HEK293 (cell line): Measurements from ENCODE around the gene RACK1.

Experiments used
- CTCF ChIA-PET: fragments of 350-600 bp; formaldehyde crosslinking; extraction: SDS; loops from one replicate; lab custom pipeline; 2021; ENCODE audit warnings: antibody characterized with exemption; lab: Yijun Ruan, JAX
- POLR2A ChIA-PET: fragments of 300-600 bp; formaldehyde crosslinking; extraction: SDS; loops from one replicate; lab custom pipeline; 2020; ENCODE audit warnings: antibody characterized with exemption, inconsistent platforms; lab: Yijun Ruan, JAX
- H3K27ac ChIP-seq: fragments of 200-500 bp; sonication (Bioruptor generic); 2 replicates; pipeline ENCODE4 v1.5.1; 2014; ENCODE audit warnings: low read depth, low read length, control low read depth, inconsistent platforms; ENCODE audit errors: extremely low read depth
- H3K36me3 ChIP-seq, 2 experiments: fragments of 200-500 bp in 1 of 2; sonication (Bioruptor generic) in 1 of 2; 1 replicate in 1 of 2; 2 replicates in 1 of 2; pipeline ENCODE4 v1.5.1; 2014 to 2017; ENCODE audit warnings: inconsistent platforms in 2 of 2, low read length in 2 of 2; ENCODE audit not compliant: control insufficient read depth in 2 of 2, insufficient read depth in 1 of 2
- H3K4me1 ChIP-seq: fragments of 200-500 bp; sonication (Bioruptor generic); 2 replicates; pipeline ENCODE4 v1.5.1; 2014; ENCODE audit warnings: mild to moderate bottlenecking, low read length, inconsistent platforms; ENCODE audit not compliant: control insufficient read depth, insufficient read depth
- H3K4me3 ChIP-seq: 2 replicates; pipeline ENCODE4 v1.5.1; 2011; ENCODE audit warnings: low read depth, mild to moderate bottlenecking, control low read depth, low read length, moderate library complexity
- H3K9me3 ChIP-seq: fragments of 200-500 bp; sonication (Bioruptor generic); 2 replicates; pipeline ENCODE4 v1.5.1; 2014; ENCODE audit warnings: low read depth, low read length, inconsistent platforms; ENCODE audit not compliant: control insufficient read depth, insufficient read depth
- HOXA7 ChIP-seq: sonication (generic); formaldehyde crosslinking; IDR thresholded peaks from 2 replicates; pipeline ENCODE4 v1.8.1; 2022; ENCODE audit warnings: missing genetic modification reagents, borderline replicate concordance
- HOXC10 ChIP-seq: sonication (generic); formaldehyde crosslinking; IDR thresholded peaks from 2 replicates; pipeline ENCODE4 v1.8.1; 2023; ENCODE audit warnings: mild to moderate bottlenecking, missing genetic modification reagents
- HOXD13 ChIP-seq: sonication (generic); formaldehyde crosslinking; IDR thresholded peaks from 2 replicates; pipeline ENCODE4 v1.8.0; 2022; ENCODE audit warnings: missing genetic modification reagents, borderline replicate concordance
- PRDM10 ChIP-seq: fragments of 450-650 bp; formaldehyde crosslinking; IDR thresholded peaks from 2 replicates; pipeline ENCODE4 v1.5.1; 2016; ENCODE audit warnings: missing biosample characterization, missing genetic modification characterization
- REST ChIP-seq: fragments of 450-650 bp; formaldehyde crosslinking; IDR thresholded peaks from 2 replicates; pipeline ENCODE4 v1.5.1; 2016; ENCODE audit warnings: missing biosample characterization, missing genetic modification characterization
- ZNF248 ChIP-seq: fragments of 450-650 bp; formaldehyde crosslinking; IDR thresholded peaks from 2 replicates; pipeline ENCODE4 v1.5.1; 2017; ENCODE audit warnings: missing biosample characterization, missing genetic modification characterization
- ZNF433 ChIP-seq: fragments of 450-650 bp; formaldehyde crosslinking; IDR thresholded peaks from 2 replicates; pipeline ENCODE4 v1.5.1; 2016; ENCODE audit warnings: missing biosample characterization, missing genetic modification characterization, low read depth
- ZNF704 ChIP-seq: fragments of 450-650 bp; formaldehyde crosslinking; IDR thresholded peaks from 2 replicates; pipeline ENCODE4 v1.5.1; 2016; ENCODE audit warnings: missing biosample characterization, missing genetic modification characterization
- ZSCAN18 ChIP-seq: fragments of 450-650 bp; formaldehyde crosslinking; IDR thresholded peaks from 2 replicates; pipeline ENCODE4 v1.5.1; 2016; ENCODE audit warnings: missing biosample characterization, missing genetic modification characterization
- TF ChIP-seq, protein P1 (sequence below): fragments of 450-650 bp; formaldehyde crosslinking; IDR thresholded peaks from 2 replicates; pipeline ENCODE4 v1.5.1; 2016; ENCODE audit warnings: missing biosample characterization, missing genetic modification characterization, borderline replicate concordance
- TF ChIP-seq, protein P2 (sequence below): fragments of 450-650 bp; formaldehyde crosslinking; IDR thresholded peaks from 2 replicates; pipeline ENCODE4 v1.5.1; 2016; ENCODE audit warnings: missing biosample characterization, missing genetic modification characterization
- TF ChIP-seq, protein P3 (sequence below): fragments of 450-650 bp; formaldehyde crosslinking; IDR thresholded peaks from 2 replicates; pipeline ENCODE4 v1.5.1; 2016; ENCODE audit warnings: missing biosample characterization, missing genetic modification characterization

The RACK1 gene

GRCh38 chr5:181231432-181231831 lies 12.3 kb downstream of the RACK1 start (continued):
- TF ChIP-seq PRDM10 (peak; percentile 70), ZNF248 (no peak), HOXA7 (CRISPR knock-in tag) (no peak), HOXC10 (CRISPR knock-in tag) (no peak), HOXD13 (CRISPR knock-in tag) (no peak), ZNF704 (tag by site-specific recombination) (no peak), ZNF433 (tag by site-specific recombination) (no peak)
- TF ChIP-seq, protein P1, sequence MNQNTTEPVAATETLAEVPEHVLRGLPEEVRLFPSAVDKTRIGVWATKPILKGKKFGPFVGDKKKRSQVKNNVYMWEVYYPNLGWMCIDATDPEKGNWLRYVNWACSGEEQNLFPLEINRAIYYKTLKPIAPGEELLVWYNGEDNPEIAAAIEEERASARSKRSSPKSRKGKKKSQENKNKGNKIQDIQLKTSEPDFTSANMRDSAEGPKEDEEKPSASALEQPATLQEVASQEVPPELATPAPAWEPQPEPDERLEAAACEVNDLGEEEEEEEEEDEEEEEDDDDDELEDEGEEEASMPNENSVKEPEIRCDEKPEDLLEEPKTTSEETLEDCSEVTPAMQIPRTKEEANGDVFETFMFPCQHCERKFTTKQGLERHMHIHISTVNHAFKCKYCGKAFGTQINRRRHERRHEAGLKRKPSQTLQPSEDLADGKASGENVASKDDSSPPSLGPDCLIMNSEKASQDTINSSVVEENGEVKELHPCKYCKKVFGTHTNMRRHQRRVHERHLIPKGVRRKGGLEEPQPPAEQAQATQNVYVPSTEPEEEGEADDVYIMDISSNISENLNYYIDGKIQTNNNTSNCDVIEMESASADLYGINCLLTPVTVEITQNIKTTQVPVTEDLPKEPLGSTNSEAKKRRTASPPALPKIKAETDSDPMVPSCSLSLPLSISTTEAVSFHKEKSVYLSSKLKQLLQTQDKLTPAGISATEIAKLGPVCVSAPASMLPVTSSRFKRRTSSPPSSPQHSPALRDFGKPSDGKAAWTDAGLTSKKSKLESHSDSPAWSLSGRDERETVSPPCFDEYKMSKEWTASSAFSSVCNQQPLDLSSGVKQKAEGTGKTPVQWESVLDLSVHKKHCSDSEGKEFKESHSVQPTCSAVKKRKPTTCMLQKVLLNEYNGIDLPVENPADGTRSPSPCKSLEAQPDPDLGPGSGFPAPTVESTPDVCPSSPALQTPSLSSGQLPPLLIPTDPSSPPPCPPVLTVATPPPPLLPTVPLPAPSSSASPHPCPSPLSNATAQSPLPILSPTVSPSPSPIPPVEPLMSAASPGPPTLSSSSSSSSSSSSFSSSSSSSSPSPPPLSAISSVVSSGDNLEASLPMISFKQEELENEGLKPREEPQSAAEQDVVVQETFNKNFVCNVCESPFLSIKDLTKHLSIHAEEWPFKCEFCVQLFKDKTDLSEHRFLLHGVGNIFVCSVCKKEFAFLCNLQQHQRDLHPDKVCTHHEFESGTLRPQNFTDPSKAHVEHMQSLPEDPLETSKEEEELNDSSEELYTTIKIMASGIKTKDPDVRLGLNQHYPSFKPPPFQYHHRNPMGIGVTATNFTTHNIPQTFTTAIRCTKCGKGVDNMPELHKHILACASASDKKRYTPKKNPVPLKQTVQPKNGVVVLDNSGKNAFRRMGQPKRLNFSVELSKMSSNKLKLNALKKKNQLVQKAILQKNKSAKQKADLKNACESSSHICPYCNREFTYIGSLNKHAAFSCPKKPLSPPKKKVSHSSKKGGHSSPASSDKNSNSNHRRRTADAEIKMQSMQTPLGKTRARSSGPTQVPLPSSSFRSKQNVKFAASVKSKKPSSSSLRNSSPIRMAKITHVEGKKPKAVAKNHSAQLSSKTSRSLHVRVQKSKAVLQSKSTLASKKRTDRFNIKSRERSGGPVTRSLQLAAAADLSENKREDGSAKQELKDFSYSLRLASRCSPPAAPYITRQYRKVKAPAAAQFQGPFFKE (tag by site-specific recombination), result no peak
- TF ChIP-seq, protein P2, sequence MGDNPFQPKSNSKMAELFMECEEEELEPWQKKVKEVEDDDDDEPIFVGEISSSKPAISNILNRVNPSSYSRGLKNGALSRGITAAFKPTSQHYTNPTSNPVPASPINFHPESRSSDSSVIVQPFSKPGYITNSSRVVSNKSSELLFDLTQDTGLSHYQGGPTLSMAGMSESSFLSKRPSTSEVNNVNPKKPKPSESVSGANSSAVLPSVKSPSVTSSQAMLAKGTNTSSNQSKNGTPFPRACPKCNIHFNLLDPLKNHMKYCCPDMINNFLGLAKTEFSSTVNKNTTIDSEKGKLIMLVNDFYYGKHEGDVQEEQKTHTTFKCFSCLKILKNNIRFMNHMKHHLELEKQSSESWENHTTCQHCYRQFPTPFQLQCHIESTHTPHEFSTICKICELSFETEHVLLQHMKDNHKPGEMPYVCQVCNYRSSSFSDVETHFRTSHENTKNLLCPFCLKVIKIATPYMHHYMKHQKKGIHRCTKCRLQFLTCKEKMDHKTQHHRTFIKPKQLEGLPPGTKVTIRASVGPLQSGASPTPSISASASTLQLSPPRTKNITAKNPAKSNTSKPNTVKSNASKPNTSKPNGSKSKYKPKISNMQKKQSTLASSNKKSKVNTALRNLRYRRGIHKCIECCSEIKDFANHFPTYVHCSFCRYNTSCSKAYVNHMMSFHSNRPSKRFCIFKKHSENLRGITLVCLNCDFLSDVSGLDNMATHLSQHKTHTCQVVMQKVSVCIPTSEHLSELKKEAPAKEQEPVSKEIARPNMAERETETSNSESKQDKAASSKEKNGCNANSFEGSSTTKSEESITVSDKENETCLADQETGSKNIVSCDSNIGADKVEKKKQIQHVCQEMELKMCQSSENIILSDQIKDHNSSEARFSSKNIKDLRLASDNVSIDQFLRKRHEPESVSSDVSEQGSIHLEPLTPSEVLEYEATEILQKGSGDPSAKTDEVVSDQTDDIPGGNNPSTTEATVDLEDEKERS (tag by site-specific recombination), result no peak

GRCh38 chr5:181230551-181230950 lies 13.2 kb downstream of the RACK1 start:
- no peak overlapping the region for H3K4me3 ChIP-seq
- POLR2A ChIA-PET, result interaction anchor here (0.7 to 1.7 kb wide), 2 partner anchors 39 to 443 kb away, joined by 4 to 5 read pairs; no protein-coding TSS in a partner anchor

More at GRCh38 chr5:181230551-181230950, 13.2 kb downstream of the RACK1 start:
- TF ChIP-seq REST (tag by site-specific recombination), result no peak
- no peak for TF ChIP-seq ZSCAN18 (tag by site-specific recombination)
- TF ChIP-seq, protein P3, sequence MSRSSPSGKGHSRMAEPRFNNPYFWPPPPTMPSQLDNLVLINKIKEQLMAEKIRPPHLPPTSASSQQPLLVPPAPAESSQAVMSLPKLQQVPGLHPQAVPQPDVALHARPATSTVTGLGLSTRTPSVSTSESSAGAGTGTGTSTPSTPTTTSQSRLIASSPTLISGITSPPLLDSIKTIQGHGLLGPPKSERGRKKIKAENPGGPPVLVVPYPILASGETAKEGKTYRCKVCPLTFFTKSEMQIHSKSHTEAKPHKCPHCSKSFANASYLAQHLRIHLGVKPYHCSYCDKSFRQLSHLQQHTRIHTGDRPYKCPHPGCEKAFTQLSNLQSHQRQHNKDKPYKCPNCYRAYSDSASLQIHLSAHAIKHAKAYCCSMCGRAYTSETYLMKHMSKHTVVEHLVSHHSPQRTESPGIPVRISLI, result peak; percentile 11; the same call in 1 of the 2 replicates
- TF ChIP-seq, all 188 proteins: peak for 1
- H3K27ac ChIP-seq, result no peak overlapping the region
- H3K4me1 ChIP-seq, result no peaks in the 10 kb centered on the region
- peaks cover 9 to 77% of the 10 kb centered on the region in 2 experiments; a peak in 2 of 3 replicates for H3K36me3 ChIP-seq
- H3K9me3 ChIP-seq, result no peaks in the 10 kb centered on the region
- CTCF ChIA-PET, result no interaction called here
